Peyer's patch (tissue), 4 donors: ENCODE results near the gene CABYR.

Source experiments
- CTCF ChIP-seq, 6 experiments: fragments of 450-650 bp in 4 of 6; fragments of 200-600 bp in 2 of 6; sonication (generic) in 1 of 6; IDR thresholded peaks; one replicate each; pipeline ENCODE4 v1.5.1; 2017 to 2019; ENCODE audit warnings: antibody characterized with exemption in 6 of 6, mild to moderate bottlenecking in 3 of 6, moderate library complexity in 1 of 6
- POLR2A ChIP-seq, 2 donors: fragments of 450-650 bp; IDR thresholded peaks; one replicate each; pipeline ENCODE4 v1.5.1; 2017; ENCODE audit warnings: antibody characterized with exemption in 2 of 2, mild to moderate bottlenecking in 2 of 2, moderate library complexity in 2 of 2

GRCh38 chr18:24161304-24161703 lies 22.4 kb downstream of the CABYR start:
- TF ChIP-seq POLR2A (IDR thresholded peaks at IDR 0.05): no peak
- TF ChIP-seq CTCF (IDR thresholded peaks at IDR 0.05): no peak
